WERI-Rb-1 (cell line): ENCODE data around the gene HIVEP3.

Source experiments
- DNase-seq: peaks from one replicate; pipeline ENCODE4 v3.0.0-alpha.2; 2020
- H3K27ac ChIP-seq: fragments of 250-450 bp; sonication (Bioruptor Pico); 2 replicates; pipeline ENCODE4 v1.5.1; 2020; ENCODE audit warnings: mild to moderate bottlenecking, moderate library complexity
- H3K27me3 ChIP-seq: fragments of 250-450 bp; sonication (Bioruptor Pico); 2 replicates; pipeline ENCODE4 v1.5.1; 2021; ENCODE audit warnings: mild to moderate bottlenecking, low read depth, moderate library complexity; ENCODE audit not compliant: insufficient read depth, severe bottlenecking
- H3K36me3 ChIP-seq: fragments of 250-450 bp; sonication (Bioruptor Pico); 2 replicates; pipeline ENCODE4 v1.5.1; 2020; ENCODE audit warnings: mild to moderate bottlenecking, moderate library complexity
- H3K4me3 ChIP-seq: 2 replicates; pipeline ENCODE4 v1.5.1; 2011; ENCODE audit warnings: low read depth, mild to moderate bottlenecking, control low read depth, low read length
- H3K9me3 ChIP-seq: fragments of 250-450 bp; sonication (Bioruptor Pico); 2 replicates; pipeline ENCODE4 v1.5.1; 2021; ENCODE audit warnings: mild to moderate bottlenecking, moderate library complexity; ENCODE audit not compliant: severe bottlenecking
- TF ChIP-seq, protein P1 (sequence below): IDR thresholded peaks from 2 replicates; pipeline ENCODE4 v1.5.1; 2011; ENCODE audit warnings: low read depth, mild to moderate bottlenecking, control low read depth, inconsistent platforms, low read length

HIVEP3 gene

DNA sequence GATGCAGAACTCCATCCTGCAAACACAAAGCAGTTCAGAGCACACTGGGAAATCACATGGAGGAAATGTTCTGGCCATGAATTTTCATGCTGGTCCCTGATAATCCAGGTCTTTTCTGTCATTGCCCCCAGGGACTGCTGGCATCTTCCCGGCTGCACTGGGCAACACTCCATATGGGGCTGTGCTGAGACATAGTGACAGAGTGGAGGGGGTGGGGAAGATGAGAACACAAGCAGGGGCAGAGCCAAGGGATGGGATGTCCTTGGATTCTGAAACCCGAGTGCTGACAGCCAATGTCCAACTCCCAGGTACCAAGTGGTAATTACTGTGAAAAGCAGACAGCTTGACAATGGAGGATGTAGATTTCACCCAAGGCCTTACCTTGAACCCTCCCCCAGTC is 185.7 kb downstream of the HIVEP3 start:
- Histone ChIP-seq H3K36me3 (no peaks in the 10 kb centered on the region), H3K9me3 (peaks cover 2% of the 10 kb centered on the region), H3K27ac (no peak overlapping the region), H3K27me3 (no peaks in the 10 kb centered on the region), H3K4me3 (no peak overlapping the region)
- TF ChIP-seq, protein P1, sequence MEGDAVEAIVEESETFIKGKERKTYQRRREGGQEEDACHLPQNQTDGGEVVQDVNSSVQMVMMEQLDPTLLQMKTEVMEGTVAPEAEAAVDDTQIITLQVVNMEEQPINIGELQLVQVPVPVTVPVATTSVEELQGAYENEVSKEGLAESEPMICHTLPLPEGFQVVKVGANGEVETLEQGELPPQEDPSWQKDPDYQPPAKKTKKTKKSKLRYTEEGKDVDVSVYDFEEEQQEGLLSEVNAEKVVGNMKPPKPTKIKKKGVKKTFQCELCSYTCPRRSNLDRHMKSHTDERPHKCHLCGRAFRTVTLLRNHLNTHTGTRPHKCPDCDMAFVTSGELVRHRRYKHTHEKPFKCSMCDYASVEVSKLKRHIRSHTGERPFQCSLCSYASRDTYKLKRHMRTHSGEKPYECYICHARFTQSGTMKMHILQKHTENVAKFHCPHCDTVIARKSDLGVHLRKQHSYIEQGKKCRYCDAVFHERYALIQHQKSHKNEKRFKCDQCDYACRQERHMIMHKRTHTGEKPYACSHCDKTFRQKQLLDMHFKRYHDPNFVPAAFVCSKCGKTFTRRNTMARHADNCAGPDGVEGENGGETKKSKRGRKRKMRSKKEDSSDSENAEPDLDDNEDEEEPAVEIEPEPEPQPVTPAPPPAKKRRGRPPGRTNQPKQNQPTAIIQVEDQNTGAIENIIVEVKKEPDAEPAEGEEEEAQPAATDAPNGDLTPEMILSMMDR = no peak
- DNase-seq = no peak

DNA sequence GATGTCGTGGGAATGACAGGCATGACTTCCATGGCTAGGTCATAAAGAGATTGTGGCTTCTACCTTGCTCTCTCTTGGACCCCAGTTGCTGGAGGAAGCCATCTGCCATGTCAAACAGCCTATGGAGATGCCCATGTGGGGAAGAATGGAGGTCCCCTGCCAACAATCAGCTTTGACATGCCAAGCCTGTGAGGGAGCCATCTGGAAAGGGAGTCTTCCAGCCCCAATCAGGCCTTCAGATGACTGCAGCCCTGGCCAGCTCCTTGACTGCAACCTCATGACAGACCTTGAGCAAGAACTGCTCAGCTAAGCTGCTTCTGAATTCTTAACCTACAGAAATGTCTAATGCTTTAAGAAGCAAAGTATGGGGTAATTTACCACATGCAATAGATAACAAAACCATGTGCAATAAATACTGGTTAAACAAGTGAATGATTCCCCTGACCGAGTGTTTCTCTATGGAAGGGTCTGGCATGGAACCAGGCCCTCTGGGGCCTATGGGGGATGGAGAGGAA is 187.1 kb downstream of the HIVEP3 start:
- Histone ChIP-seq H3K4me3 (no peak overlapping the region), H3K36me3 (no peaks in the 10 kb centered on the region), H3K27me3 (no peaks in the 10 kb centered on the region), H3K9me3 (no peaks in the 10 kb centered on the region), H3K27ac (no peak overlapping the region)
- TF ChIP-seq, protein P1 = no peak
- no peak for DNase-seq

DNA sequence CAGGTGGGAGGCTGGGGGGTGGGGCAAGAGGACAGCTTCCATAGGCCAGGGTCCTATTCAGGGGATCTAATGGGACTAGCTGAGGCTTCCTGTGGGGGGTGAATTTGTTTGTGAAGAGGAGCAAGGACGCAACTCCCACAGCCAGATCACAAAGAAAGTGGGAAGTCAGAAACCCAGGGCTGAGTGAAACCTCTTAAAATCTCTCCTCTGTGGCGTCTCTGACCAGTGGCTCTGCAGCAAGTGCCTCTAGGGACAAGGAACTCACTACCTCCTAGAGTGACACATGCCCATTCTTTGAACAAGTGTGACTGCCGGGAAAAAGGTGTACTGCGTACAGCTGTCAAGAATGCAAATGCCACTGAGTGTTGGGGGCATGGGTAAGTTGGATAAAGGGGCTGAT is 187.9 kb downstream of the HIVEP3 start:
- no peak overlapping the region for H3K27ac ChIP-seq
- TF ChIP-seq, protein P1 = no peak
- no peak for DNase-seq
- no peak overlapping the region for H3K4me3 ChIP-seq
- H3K9me3 ChIP-seq = no peaks in the 10 kb centered on the region
- no peaks in the 10 kb centered on the region for H3K27me3 ChIP-seq
- no peaks in the 10 kb centered on the region for H3K36me3 ChIP-seq

DNA sequence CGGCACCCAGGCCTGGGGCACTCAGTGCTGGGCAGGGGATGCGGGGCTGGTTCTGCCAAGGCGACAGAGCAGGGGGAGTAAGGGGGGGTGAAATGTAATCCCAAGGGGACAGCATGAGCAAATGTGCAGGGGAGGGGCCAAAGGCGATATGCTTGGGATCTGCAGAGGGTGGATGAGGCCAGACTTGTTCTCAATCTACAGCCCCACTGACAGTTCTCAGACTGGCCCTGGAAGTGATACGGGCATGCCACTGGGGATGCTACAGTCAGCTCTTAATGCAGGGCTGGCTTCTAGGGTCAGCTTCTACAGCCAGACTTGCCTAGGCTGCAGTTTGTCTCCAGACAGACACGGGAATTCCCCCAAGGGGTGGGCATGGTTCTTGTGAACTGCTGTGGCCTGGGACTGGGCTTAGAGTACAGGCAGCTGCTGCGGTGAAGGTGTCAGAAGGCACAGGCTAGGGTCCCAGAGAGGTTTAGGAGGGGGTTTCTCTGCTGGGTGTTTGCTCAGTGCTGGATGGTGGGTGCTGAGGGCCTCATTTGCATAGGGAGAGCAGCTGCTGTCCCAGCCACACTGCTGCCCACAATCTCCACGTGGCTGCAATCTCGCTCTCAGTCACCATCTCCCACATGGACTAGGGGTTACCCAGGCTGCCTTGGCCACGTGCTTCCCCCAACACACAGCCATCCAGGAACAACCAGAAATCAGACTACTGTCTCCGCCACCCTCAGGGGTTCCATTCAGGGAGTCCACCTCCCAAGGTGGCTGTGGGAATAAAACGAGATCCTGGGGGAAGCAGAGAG is 190.1 kb downstream of the HIVEP3 start:
- TF ChIP-seq, protein P1 = no peak
- peak; percentile 50 for DNase-seq
- Histone ChIP-seq H3K36me3 (no peaks in the 10 kb centered on the region), H3K4me3 (no peak overlapping the region), H3K27ac (no peak overlapping the region), H3K9me3 (no peaks in the 10 kb centered on the region), H3K27me3 (no peaks in the 10 kb centered on the region)

DNA sequence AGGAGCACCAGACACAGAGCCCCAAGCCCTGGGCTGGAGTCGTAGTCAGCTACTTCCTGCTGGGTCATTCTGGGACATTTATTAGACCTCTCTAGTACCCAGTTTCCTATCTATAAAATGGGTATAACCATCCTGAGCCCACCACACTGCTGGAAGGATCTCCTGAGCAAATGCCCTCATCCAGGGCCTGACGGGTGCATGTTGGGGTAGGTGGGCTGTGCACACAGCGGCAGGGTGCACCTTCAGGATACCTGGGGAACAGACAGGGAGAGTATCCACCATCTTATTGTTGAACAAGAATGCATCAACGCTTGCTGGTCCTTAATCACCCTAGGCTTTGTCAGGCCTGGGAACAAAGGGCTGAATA is 191.0 kb downstream of the HIVEP3 start:
- TF ChIP-seq, protein P1 = no peak
- Histone ChIP-seq H3K27me3 (no peaks in the 10 kb centered on the region), H3K36me3 (no peaks in the 10 kb centered on the region), H3K9me3 (no peaks in the 10 kb centered on the region), H3K4me3 (no peak overlapping the region), H3K27ac (peak overlapping the region; percentile 74)
- DNase-seq = no peak
